ENCODE measurements around the gene DHRS4L2. TPM values are rescaled to one million over a fixed set of nuclear protein-coding genes. Genes with fewer than 3 reads are reported as not detected.
"Not testable (repeated sequence)": the region's sequence is repeated elsewhere in the genome, so short reads cannot be mapped to it uniquely, and the experiment has no call there.

Gene DHRS4L2
- total RNA-seq, result 5.5 and 30.5 TPM in 2 replicates

- H3K27me3 ChIP-seq (ENCODE audit: control insufficient read depth, insufficient read depth, low read length); FAIRE-seq; H3K36me3 ChIP-seq (ENCODE audit: control insufficient read depth, insufficient read depth, low read length): not testable (repeated sequence)
- H3K4me3 ChIP-seq (ENCODE audit: low read depth, low read length), result peak within 1 kb of the TSS; percentile 35
- peak; percentile 62 for DNase-seq (ENCODE audit: low read depth)
Observed at GRCh38 chr14:23988607-23989363, at the start of gene DHRS4L2. TSS of gene DHRS4L2 (plus strand) at chr14:23988929. CDS start at chr14:23988948, 19 bp downstream.

- Histone ChIP-seq H3K36me3 (ENCODE audit: control insufficient read depth, insufficient read depth, low read length) (no peaks in the 10 kb centered on the region), H3K27me3 (ENCODE audit: control insufficient read depth, insufficient read depth, low read length) (no peaks in the 10 kb centered on the region)
- DNase-seq (ENCODE audit: low read depth), result no peak
Observed at GRCh38 chr14:23939607-23940326, 49.0 kb upstream of the DHRS4L2 start.

GRCh38 chr14:23941230-23941629 is 47.5 kb upstream of the DHRS4L2 start:
- TF ChIP-seq CTCF (IDR thresholded peaks at IDR 0.05; ENCODE audit: insufficient read depth, low read length, severe bottlenecking), result no peak
- no peaks in the 10 kb centered on the region for H3K36me3 ChIP-seq (ENCODE audit: control insufficient read depth, insufficient read depth, low read length)
- FAIRE-seq (no peak), DNase-seq (ENCODE audit: low read depth) (no peak)
- no peaks in the 10 kb centered on the region for H3K27me3 ChIP-seq (ENCODE audit: control insufficient read depth, insufficient read depth, low read length)
- no peak overlapping the region for H3K4me3 ChIP-seq (ENCODE audit: low read depth, low read length)

More at GRCh38 chr14:23939607-23940326, 49.0 kb upstream of the DHRS4L2 start:
- H3K4me3 ChIP-seq (ENCODE audit: low read depth, low read length), result no peak overlapping the region
- FAIRE-seq, result no peak
- TF ChIP-seq CTCF (IDR thresholded peaks at IDR 0.05; ENCODE audit: insufficient read depth, low read length, severe bottlenecking), result no peak

- no peak for DNase-seq (ENCODE audit: low read depth)
- FAIRE-seq, result no peak
- Histone ChIP-seq H3K27me3 (ENCODE audit: control insufficient read depth, insufficient read depth, low read length) (no peaks in the 10 kb centered on the region), H3K4me3 (ENCODE audit: low read depth, low read length) (no peak overlapping the region), H3K36me3 (ENCODE audit: control insufficient read depth, insufficient read depth, low read length) (no peaks in the 10 kb centered on the region)
- TF ChIP-seq CTCF (IDR thresholded peaks at IDR 0.05; ENCODE audit: insufficient read depth, low read length, severe bottlenecking), result no peak
Observed at GRCh38 chr14:23941669-23942068, 47.1 kb upstream of the DHRS4L2 start.

GRCh38 chr14:23942587-23942986 is 46.1 kb upstream of the DHRS4L2 start:
- no peaks in the 10 kb centered on the region for H3K27me3 ChIP-seq (ENCODE audit: control insufficient read depth, insufficient read depth, low read length)
- FAIRE-seq (no peak), DNase-seq (ENCODE audit: low read depth) (no peak)
- H3K4me3 ChIP-seq (ENCODE audit: low read depth, low read length), result no peak overlapping the region
- no peaks in the 10 kb centered on the region for H3K36me3 ChIP-seq (ENCODE audit: control insufficient read depth, insufficient read depth, low read length)
- no peak for TF ChIP-seq CTCF (IDR thresholded peaks at IDR 0.05; ENCODE audit: insufficient read depth, low read length, severe bottlenecking)

GRCh38 chr14:23949069-23949468 is 39.7 kb upstream of the DHRS4L2 start:
- FAIRE-seq; DNase-seq (ENCODE audit: low read depth): not testable (repeated sequence)

More at GRCh38 chr14:23949069-23949468, 39.7 kb upstream of the DHRS4L2 start:
- H3K4me3 ChIP-seq (ENCODE audit: low read depth, low read length); H3K36me3 ChIP-seq (ENCODE audit: control insufficient read depth, insufficient read depth, low read length); H3K27me3 ChIP-seq (ENCODE audit: control insufficient read depth, insufficient read depth, low read length): not testable (repeated sequence)

All from bronchial epithelial cell (primary cell).